ENCODE data around the gene CARD11.

The CARD11 gene

DNA sequence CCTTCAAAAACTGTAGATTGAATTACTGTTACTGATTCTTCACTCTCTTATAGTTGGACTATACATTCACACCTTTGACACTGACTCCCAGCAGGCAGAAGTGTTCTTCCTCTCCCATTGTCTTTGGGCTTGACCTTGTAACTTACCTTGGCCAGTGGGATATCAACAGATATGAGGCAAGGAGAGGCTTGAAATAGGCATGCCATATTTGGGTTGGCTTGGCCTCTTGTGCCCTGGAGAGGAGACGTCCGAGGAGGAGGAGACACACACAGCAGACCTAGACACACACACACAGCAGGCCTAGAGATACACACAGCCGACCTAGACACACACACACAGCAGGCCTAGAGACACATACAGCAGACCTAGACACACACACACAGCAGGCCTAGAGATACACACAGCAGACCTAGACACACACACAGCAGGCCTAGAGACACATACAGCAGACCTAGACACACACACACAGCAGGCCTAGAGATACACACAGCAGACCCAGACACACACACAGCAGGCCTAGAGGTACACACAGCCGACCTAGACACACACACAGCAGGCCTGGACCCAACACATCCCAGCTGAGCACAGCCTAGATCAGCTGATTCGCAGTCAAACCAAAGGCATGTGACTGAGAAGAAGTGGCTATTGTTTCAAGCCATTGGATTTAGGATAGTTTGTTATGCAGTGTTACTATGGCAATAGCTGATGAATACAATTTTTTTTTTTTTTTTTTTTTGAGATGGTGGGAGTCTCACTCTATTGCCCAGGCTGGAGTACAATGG lies 187.1 kb downstream of the CARD11 start:
- no peak for DNase-seq (ENCODE audit: low read depth in 2 of 2, low spot score in 1 of 2)
